A549 (cell line): ENCODE data around the gene TMEM106C.

ENCODE experiments used
- BHLHE40 ChIP-seq: IDR thresholded peaks from 2 replicates; pipeline ENCODE4 v1.6.1; 2012; ENCODE audit warnings: low read depth, low read length, inconsistent platforms
- CHD4 ChIP-seq: fragments of 200-600 bp; sonication (generic); IDR thresholded peaks from 2 replicates; pipeline ENCODE4 v1.6.1; 2016; ENCODE audit warnings: antibody characterized with exemption, mild to moderate bottlenecking, borderline replicate concordance
- EP300 ChIP-seq, 2 experiments: fragments of >200 bp; sonication (Bioruptor Twin); formaldehyde crosslinking; IDR thresholded peaks; 2 replicates in 1 of 2; 3 replicates in 1 of 2; pipeline ENCODE4 v1.6.1; 2016 to 2017
- HDAC2 ChIP-seq: fragments of 200-600 bp; sonication (generic); IDR thresholded peaks from 2 replicates; pipeline ENCODE4 v1.6.1; 2016
- RCOR1 ChIP-seq: fragments of 150-350 bp; IDR thresholded peaks from 2 replicates; pipeline ENCODE4 v1.6.1; 2014; ENCODE audit warnings: antibody characterized with exemption, low read length, low read depth
- TFCP2L1 ChIP-seq: fragments of 250-450 bp; sonication (Bioruptor Pico); IDR thresholded peaks from 2 replicates; pipeline ENCODE4 v1.5.0; 2021; ENCODE audit warnings: mild to moderate bottlenecking

DNA sequence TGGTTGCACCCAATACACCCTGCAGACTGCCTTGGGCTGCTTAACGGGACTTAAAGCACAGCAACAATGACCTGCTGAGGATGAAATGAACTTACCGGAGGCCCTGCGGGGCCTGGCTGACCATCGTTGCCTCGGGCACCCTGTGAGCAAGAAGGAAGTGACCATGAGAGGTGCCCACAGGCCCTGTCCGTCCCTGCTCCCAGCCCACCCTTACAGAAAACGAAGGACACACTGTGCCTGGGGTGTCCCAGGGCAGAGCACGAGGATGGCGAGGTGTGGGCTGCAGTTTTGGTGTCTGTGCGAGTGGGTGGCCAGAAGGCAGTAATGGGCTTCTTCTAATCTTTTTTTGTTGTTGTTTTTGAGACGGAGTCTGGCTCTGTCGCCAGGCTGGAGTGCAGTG lies 26.3 kb downstream of the TMEM106C start:
- no peak for TF ChIP-seq CHD4
- TF ChIP-seq TFCP2L1 (CRISPR knock-in tag) = no peak
- no peak for TF ChIP-seq EP300 (IDR thresholded peaks at IDR 0.05)
- TF ChIP-seq RCOR1 = no peak
- no peak for TF ChIP-seq HDAC2
- TF ChIP-seq BHLHE40 = no peak
